NCI-H345 treated with DMSO at 0.1 percent for 48 hours (cell line): ENCODE measurements around the gene KRTAP19-1.
"Not testable (repeated sequence)": the region's sequence is repeated elsewhere in the genome, so short reads cannot be mapped to it uniquely, and the experiment has no call there.

Experiments used
- DNase-seq: peaks from one replicate; lab custom pipeline; 2025; ENCODE audit not compliant: unreplicated experiment; lab: John Stamatoyannopoulos, UW

Gene KRTAP19-1

GRCh38 chr21:30480145-30480544 is at the start of gene KRTAP19-1:
TSS of gene KRTAP19-1 (minus strand) at chr21:30480367. CDS start at chr21:30480317, 50 bp downstream.
- DNase-seq, result no peak

- no peak for DNase-seq
These were observed 38.7 kb upstream of the KRTAP19-1 start for GRCh38 chr21:30518876-30519275.

GRCh38 chr21:30515681-30516080 is 35.5 kb upstream of the KRTAP19-1 start:
- no peak for DNase-seq

- not testable (repeated sequence) for DNase-seq
These were observed 25.5 kb upstream of the KRTAP19-1 start for GRCh38 chr21:30505621-30506205.

GRCh38 chr21:30502041-30502440 is 21.9 kb upstream of the KRTAP19-1 start, which contains the start of gene KRTAP19-5:
TSS of gene KRTAP19-5 (minus strand) at chr21:30502141. CDS start at chr21:30502090, 51 bp downstream.
- no peak for DNase-seq

GRCh38 chr21:30497065-30497464 is 16.9 kb upstream of the KRTAP19-1 start, which contains the start of gene KRTAP19-4:
TSS of gene KRTAP19-4 (minus strand) at chr21:30497165. CDS start at chr21:30497110, 55 bp downstream.
- DNase-seq, result no peak

GRCh38 chr21:30491963-30492428 is 11.8 kb upstream of the KRTAP19-1 start, which contains the start of gene KRTAP19-3:
TSS of gene KRTAP19-3 (minus strand) at chr21:30492013. CDS start at chr21:30491957, 56 bp downstream.
- no peak for DNase-seq

GRCh38 chr21:30487336-30487735 is 7.2 kb upstream of the KRTAP19-1 start, which contains the start of gene KRTAP19-2:
TSS of gene KRTAP19-2 (minus strand) at chr21:30487436. CDS start at chr21:30487348, 88 bp downstream.
- DNase-seq, result no peak

- no peak for DNase-seq
These were observed 6.0 kb upstream of the KRTAP19-1 start for GRCh38 chr21:30486180-30486579.

- no peak for DNase-seq
These were observed 2.0 kb upstream of the KRTAP19-1 start for GRCh38 chr21:30482130-30482529.

GRCh38 chr21:30479259-30479658 is 908 bp downstream of the KRTAP19-1 start:
- no peak for DNase-seq

GRCh38 chr21:30478004-30478403 is 2.2 kb downstream of the KRTAP19-1 start:
- no peak for DNase-seq

- no peak for DNase-seq
These were observed 11.1 kb downstream of the KRTAP19-1 start for GRCh38 chr21:30468900-30469714.

- DNase-seq, result no peak
These were observed 16.5 kb downstream of the KRTAP19-1 start for GRCh38 chr21:30463713-30464112.

- no peak for DNase-seq
These were observed 31.7 kb downstream of the KRTAP19-1 start for GRCh38 chr21:30448514-30448913.

GRCh38 chr21:30447056-30447455 is 33.1 kb downstream of the KRTAP19-1 start:
- DNase-seq, result no peak

- no peak for DNase-seq
These were observed 36.0 kb downstream of the KRTAP19-1 start for GRCh38 chr21:30444204-30444603.

GRCh38 chr21:30443226-30443625 is 36.9 kb downstream of the KRTAP19-1 start:
- DNase-seq, result no peak

GRCh38 chr21:30439975-30440374 is 40.2 kb downstream of the KRTAP19-1 start, which contains the start of gene KRTAP15-1:
TSS of gene KRTAP15-1 (plus strand) at chr21:30440275. CDS start at chr21:30440328, 53 bp downstream.
- DNase-seq, result no peak

GRCh38 chr21:30437010-30437565 is 43.1 kb downstream of the KRTAP19-1 start:
- no peak for DNase-seq

GRCh38 chr21:30434033-30434631 is 46.0 kb downstream of the KRTAP19-1 start:
- no peak for DNase-seq
